K562 (cell line): ENCODE results near the gene CNTFR. TPM values are rescaled to one million over a fixed set of nuclear protein-coding genes. Genes with fewer than 3 reads are reported as not detected.

Source experiments
- ATAC-seq: fragments of 200-7000 bp; cut with Tn5 transposase; 3 replicates; pipeline ENCODE4 v1.9.1; 2020; ENCODE audit warnings: moderate library complexity
- BruUV-seq: library from RNA; stranded (reverse); fragments of 400-500 nt; replicated peaks from 2 replicates; lab custom pipeline; 2021; lab: Mats Ljungman, UMichigan
- CTCF ChIA-PET: fragments of 300-600 bp; formaldehyde crosslinking; extraction: SDS; loops from one replicate; lab custom pipeline; 2021; ENCODE audit warnings: low intra/inter-chr PET ratio; lab: Yijun Ruan, JAX
- POLR2A ChIA-PET: fragments of 300-600, 350-650 bp; sonication (Branson Sonifier 250); formaldehyde crosslinking; extraction: SDS; loops from one replicate; lab custom pipeline; 2021; ENCODE audit warnings: antibody characterized with exemption, inconsistent platforms; lab: Yijun Ruan, JAX
- DNase-seq, 4 experiments: peaks; one replicate each; pipeline versions ENCODE4 v3.0.0 to v3.0.0-alpha.2; 2011 to 2018; ENCODE audit warnings: low spot score in 3 of 4, mixed read lengths in 3 of 4; ENCODE audit errors: extremely low read depth in 1 of 4
- FAIRE-seq: peaks from 2 replicates; lab custom pipeline; 2011; peaks lifted over from hg19 to GRCh38; lab: Jason Lieb, UNC
- H2AFZ ChIP-seq: 2 replicates; pipeline ENCODE4 v1.6.0; 2011; ENCODE audit warnings: low read depth, low read length, control low read depth, inconsistent platforms
- H3K27ac ChIP-seq: fragments of 200-600 bp; 3 replicates; pipeline ENCODE4 v1.8.0; 2011; ENCODE audit warnings: low read depth, mild to moderate bottlenecking, control low read depth, inconsistent platforms, low read length, moderate library complexity, mixed read lengths; ENCODE audit errors: extremely low read depth
- H3K27me3 ChIP-seq, 2 experiments: fragments of 300-600 bp in 1 of 2; 2 replicates in 1 of 2; 3 replicates in 1 of 2; pipeline versions ENCODE4 v1.6.0 to v1.8.0; 2011; ENCODE audit warnings: inconsistent platforms in 2 of 2, low read length in 2 of 2, mild to moderate bottlenecking in 1 of 2, mixed read lengths in 1 of 2, moderate library complexity in 1 of 2; ENCODE audit not compliant: control insufficient read depth in 2 of 2, insufficient read depth in 2 of 2
- H3K36me3 ChIP-seq: fragments of 300-600 bp; 3 replicates; pipeline ENCODE4 v1.8.0; 2011; ENCODE audit warnings: mild to moderate bottlenecking, low read length, inconsistent platforms; ENCODE audit not compliant: control insufficient read depth, insufficient read depth
- H3K4me1 ChIP-seq, 2 experiments: fragments of 200-600 bp in 1 of 2; replicated peaks in 1 of 2; 2 replicates in 1 of 2; 3 replicates in 1 of 2; pipeline versions ENCODE4 v1.5.1 to v1.8.0; 2011; ENCODE audit warnings: inconsistent platforms in 2 of 2, low read length in 2 of 2, mild to moderate bottlenecking in 1 of 2, mixed read lengths in 1 of 2, moderate library complexity in 1 of 2; ENCODE audit not compliant: control insufficient read depth in 2 of 2, insufficient read depth in 2 of 2
- H3K4me2 ChIP-seq: 2 replicates; pipeline ENCODE4 v1.6.1; 2011; ENCODE audit warnings: low read length, control low read depth, inconsistent platforms, mixed read lengths; ENCODE audit not compliant: insufficient read depth
- H3K4me3 ChIP-seq: fragments of 200-600 bp; sonication (generic), shearing (Covaris generic); 2 replicates; pipeline ENCODE4 v1.5.1; 2016; ENCODE audit warnings: control low read depth, inconsistent platforms
- H3K79me2 ChIP-seq: fragments of 200-600 bp; 3 replicates; pipeline ENCODE4 v1.8.0; 2011; ENCODE audit warnings: low read length, inconsistent platforms; ENCODE audit not compliant: control insufficient read depth, insufficient read depth
- H3K9ac ChIP-seq, 2 experiments: 2 replicates each; pipeline versions ENCODE4 v1.6.0 to v1.6.1; 2011; ENCODE audit warnings: low read depth in 2 of 2, low read length in 2 of 2, control low read depth in 1 of 2, inconsistent platforms in 1 of 2, mild to moderate bottlenecking in 1 of 2, mixed read lengths in 1 of 2; ENCODE audit not compliant: insufficient read depth in 1 of 2
- H3K9me1 ChIP-seq: one replicate; pipeline ENCODE4 v1.6.0; 2011; ENCODE audit warnings: inconsistent platforms, mild to moderate bottlenecking, low read length, moderate library complexity; ENCODE audit not compliant: control insufficient read depth, insufficient read depth
- H3K9me3 ChIP-seq: replicated peaks from 2 replicates; pipeline ENCODE4 v1.5.1; 2011; ENCODE audit warnings: low read depth, low read length, inconsistent platforms; ENCODE audit not compliant: control insufficient read depth, insufficient read depth
- H4K20me1 ChIP-seq: replicated peaks from 2 replicates; pipeline ENCODE4 v1.6.1; 2011; ENCODE audit warnings: low read length, inconsistent platforms, mixed read lengths; ENCODE audit not compliant: control insufficient read depth, insufficient read depth
- GMEB1 ChIP-seq: fragments of 250-450 bp; sonication (Bioruptor Pico); IDR thresholded peaks from 2 replicates; pipeline ENCODE4 v1.4.0; 2020; ENCODE audit warnings: mild to moderate bottlenecking
- RNF219 ChIP-seq: fragments of 250-450 bp; sonication (Bioruptor Pico); IDR thresholded peaks from 2 replicates; pipeline ENCODE4 v1.5.0; 2022; ENCODE audit warnings: mild to moderate bottlenecking
- ZFP36 ChIP-seq: fragments of 150-350 bp; IDR thresholded peaks from 2 replicates; pipeline ENCODE4 v1.6.1; 2018; ENCODE audit warnings: low read length, low read depth; ENCODE audit not compliant: partially characterized antibody
- WGBS: fragments of 100-300 bp; shearing (Covaris generic); methylation state at CpG from one replicate; pipeline ENCODE4 v1.1.6; 2016; ENCODE audit warnings: low coverage, mixed read lengths; ENCODE audit not compliant: insufficient coverage; ENCODE audit errors: missing lambda C conversion rate; 5-methylcytosine and 5-hydroxymethylcytosine counted together
- in situ Hi-C: fragments of 300-500 bp; cut with MboI; formaldehyde crosslinking; loops from 4 replicates; pipeline ENCODE4 v1.15.0; 2018; ENCODE audit warnings: inconsistent platforms, mixed read lengths
- intact Hi-C: fragments of 100-400 bp; cut with micrococcal nuclease; formaldehyde crosslinking; loops from 2 replicates; pipeline ENCODE4 v1.14.2; 2022
- polyA plus RNA-seq, 8 experiments: library from polyadenylated mRNA; depleted of rRNA in 4 of 8; stranded (reverse) in 5 of 8; unstranded in 3 of 8; fragments of >200 nt; fragmentation: Nextera tagmentation in 2 of 8; fragmentation: Illumina TruSeq in 1 of 8; extraction: Ambion mirVana in 2 of 8; extraction: Trizol in 1 of 8; gene quantifications; 2 replicates each; pipeline versions ENCODE4 v1.2.1 to v1.2.3, GENCODE V29; 2011 to 2014; ENCODE audit warnings: inconsistent platforms in 1 of 8, missing spikeins in 1 of 8
- total RNA-seq, 7 experiments: library from RNA; depleted of rRNA in 6 of 7; stranded (reverse); fragments of >200 nt in 6 of 7; fragmentation: Illumina TruSeq in 2 of 7; extraction: Trizol in 2 of 7; gene quantifications; 2 replicates each; pipeline versions ENCODE4 v1.2.1 to v1.2.3, GENCODE V29; 2011 to 2021; ENCODE audit warnings: low replicate concordance in 1 of 7

CNTFR gene
- total and polyA plus RNA-seq, 9 of the 15 experiments (the other 6 are each of a cell fraction or from before 2014, with no cell fraction given) = not detected

- peak in 1 of 4 experiments; percentile 27 for DNase-seq
- ATAC-seq = no peak
- no peak for FAIRE-seq
- intact Hi-C loops = loop anchor here (1.0 to 5.0 kb wide), 4 partner anchors 42 to 188 kb away; no protein-coding TSS in a partner anchor
- Histone ChIP-seq H3K36me3 (no peaks in the 10 kb centered on the region), H3K9ac (no peak overlapping the region), H3K79me2 (no peaks in the 10 kb centered on the region), H3K4me3 (no peak overlapping the region), H3K4me1 (peaks cover 0 to 34% of the 10 kb centered on the region in 2 experiments; a peak in 2 of 5 replicates), H2AFZ (no peak overlapping the region), H4K20me1 (peaks cover 18% of the 10 kb centered on the region), H3K9me3 (no peaks in the 10 kb centered on the region), H3K9me1 (no peaks in the 10 kb centered on the region), H3K27ac (no peak overlapping the region), H3K27me3 (peaks cover 10 to 52% of the 10 kb centered on the region in 2 experiments), H3K4me2 (no peak overlapping the region)
- 13% methylated on average over 27 of the region's 40 CpGs for WGBS
- no peak for TF ChIP-seq GMEB1 (CRISPR knock-in tag)
- no peak for TF ChIP-seq RNF219 (CRISPR knock-in tag)
- peak; percentile 31 for TF ChIP-seq ZFP36
- no TSS peak for BruUV-seq
- ChIA-PET POLR2A (interaction anchor here (1.0 kb wide), 1 partner anchor 187 kb away, joined by 3 read pairs; no protein-coding TSS in a partner anchor), CTCF (interaction anchor here (1.2 to 1.8 kb wide), 5 partner anchors 13 to 258 kb away, joined by 3 to 9 read pairs (median 7); no protein-coding TSS in a partner anchor)
- in situ Hi-C loops = no loop called here
These were observed 1.1 kb upstream of the CNTFR start for GRCh38 chr9:34590381-34591247.
